Activated CD8-positive, alpha-beta memory T cell treated with anti-CD3 and anti-CD28 coated beads, Interleukin-2, amount 50 U/mL, for 24 hours (primary cell): Measurements from ENCODE around the gene ZNF777.
"Not testable (repeated sequence)": the region's sequence is repeated elsewhere in the genome, so short reads cannot be mapped to it uniquely, and the experiment has no call there.

ENCODE experiments used
- DNase-seq: peaks from one replicate; pipeline ENCODE4 v3.0.0-alpha.2; 2020; ENCODE audit errors: extremely low read depth

Gene ZNF777

GRCh38 chr7:149450821-149451220 is 10.0 kb downstream of the ZNF777 start:
- DNase-seq: no peak

GRCh38 chr7:149449897-149450296 is 11.0 kb downstream of the ZNF777 start:
- DNase-seq: no peak

GRCh38 chr7:149448961-149449360 is 11.9 kb downstream of the ZNF777 start:
- DNase-seq: no peak

GRCh38 chr7:149446026-149446425 is 14.8 kb downstream of the ZNF777 start:
- not testable (repeated sequence) for DNase-seq

GRCh38 chr7:149444287-149444686 is 16.6 kb downstream of the ZNF777 start:
- DNase-seq: no peak

- DNase-seq: no peak
These were observed 17.3 kb downstream of the ZNF777 start for GRCh38 chr7:149443523-149443922.

GRCh38 chr7:149442924-149443323 is 17.9 kb downstream of the ZNF777 start:
- DNase-seq: no peak

- DNase-seq: no peak
These were observed 20.6 kb downstream of the ZNF777 start for GRCh38 chr7:149440222-149440621.

GRCh38 chr7:149436358-149436757 is 24.5 kb downstream of the ZNF777 start:
- DNase-seq: no peak

- no peak for DNase-seq
These were observed 27.7 kb downstream of the ZNF777 start for GRCh38 chr7:149433124-149433523.

- DNase-seq: no peak
These were observed 28.7 kb downstream of the ZNF777 start for GRCh38 chr7:149432121-149432691.

- DNase-seq: no peak
These were observed 29.3 kb downstream of the ZNF777 start for GRCh38 chr7:149431486-149432120.

- no peak for DNase-seq
These were observed 30.7 kb downstream of the ZNF777 start for GRCh38 chr7:149430192-149430591.

- no peak for DNase-seq
These were observed 33.0 kb downstream of the ZNF777 start for GRCh38 chr7:149427893-149428292.

GRCh38 chr7:149427096-149427680 is 33.7 kb downstream of the ZNF777 start:
- no peak for DNase-seq

- DNase-seq: no peak
These were observed 37.3 kb downstream of the ZNF777 start for GRCh38 chr7:149423449-149424110.

- DNase-seq: no peak
These were observed 38.0 kb downstream of the ZNF777 start for GRCh38 chr7:149422914-149423301.

- peak; percentile 10 for DNase-seq
These were observed 38.5 kb downstream of the ZNF777 start for GRCh38 chr7:149422162-149422913.

- DNase-seq: no peak
These were observed 40.9 kb downstream of the ZNF777 start for GRCh38 chr7:149420006-149420405.

GRCh38 chr7:149415391-149416071 is 45.3 kb downstream of the ZNF777 start:
- no peak for DNase-seq

GRCh38 chr7:149414745-149415390 is 46.0 kb downstream of the ZNF777 start:
- peak; percentile 27 for DNase-seq
